C4-2B (cell line): ENCODE measurements around the gene RIN3.

Source experiments
- ZFX ChIP-seq: fragments of 450-650 bp; IDR thresholded peaks from 2 replicates; pipeline ENCODE4 v1.6.1; 2017
- TF ChIP-seq, protein P1 (sequence below): fragments of 450-650 bp; conservative IDR thresholded peaks from 2 replicates; pipeline ENCODE4 v1.5.1; 2017; ENCODE audit warnings: mild to moderate bottlenecking

- TF ChIP-seq, protein P1, sequence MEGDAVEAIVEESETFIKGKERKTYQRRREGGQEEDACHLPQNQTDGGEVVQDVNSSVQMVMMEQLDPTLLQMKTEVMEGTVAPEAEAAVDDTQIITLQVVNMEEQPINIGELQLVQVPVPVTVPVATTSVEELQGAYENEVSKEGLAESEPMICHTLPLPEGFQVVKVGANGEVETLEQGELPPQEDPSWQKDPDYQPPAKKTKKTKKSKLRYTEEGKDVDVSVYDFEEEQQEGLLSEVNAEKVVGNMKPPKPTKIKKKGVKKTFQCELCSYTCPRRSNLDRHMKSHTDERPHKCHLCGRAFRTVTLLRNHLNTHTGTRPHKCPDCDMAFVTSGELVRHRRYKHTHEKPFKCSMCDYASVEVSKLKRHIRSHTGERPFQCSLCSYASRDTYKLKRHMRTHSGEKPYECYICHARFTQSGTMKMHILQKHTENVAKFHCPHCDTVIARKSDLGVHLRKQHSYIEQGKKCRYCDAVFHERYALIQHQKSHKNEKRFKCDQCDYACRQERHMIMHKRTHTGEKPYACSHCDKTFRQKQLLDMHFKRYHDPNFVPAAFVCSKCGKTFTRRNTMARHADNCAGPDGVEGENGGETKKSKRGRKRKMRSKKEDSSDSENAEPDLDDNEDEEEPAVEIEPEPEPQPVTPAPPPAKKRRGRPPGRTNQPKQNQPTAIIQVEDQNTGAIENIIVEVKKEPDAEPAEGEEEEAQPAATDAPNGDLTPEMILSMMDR, result no peak; the same call in 1 of the 2 replicates
- TF ChIP-seq ZFX, result no peak
Observed at GRCh38 chr14:92607702-92608429, 94.3 kb downstream of the RIN3 start.
